ENCODE data around the gene CNTN1. TPM values are rescaled to one million over a fixed set of nuclear protein-coding genes. Genes with fewer than 3 reads are reported as not detected.

CNTN1 gene
- total and polyA plus RNA-seq, 10 of the 15 experiments (the other 5 are each of a cell fraction or from before 2014, with no cell fraction given), result 0.06 to 0.14 TPM; not detected in 8

DNA sequence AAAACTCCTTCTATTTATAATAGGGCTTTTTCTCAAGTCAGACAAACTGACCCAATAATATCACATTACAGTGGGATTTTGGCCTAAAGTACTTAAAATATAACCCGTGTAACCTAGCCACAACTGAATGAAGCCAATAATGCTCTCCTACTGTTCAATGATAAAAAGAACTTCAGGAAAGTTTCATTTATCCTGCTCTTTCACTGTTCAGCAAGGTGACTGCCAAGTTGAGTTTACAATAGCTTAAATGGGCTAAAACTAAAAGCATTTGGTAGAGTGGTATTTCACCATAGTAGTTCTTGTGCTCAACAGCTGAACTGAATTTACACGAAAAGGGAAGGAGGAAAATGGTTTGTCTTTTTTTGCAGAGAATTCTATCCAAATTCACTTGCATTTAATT, 49.8 kb downstream of the CNTN1 start:
- TF ChIP-seq E2F4 (IDR thresholded peaks at IDR 0.05; ENCODE audit: low read depth, low read length) (no peak), ZNF24 (IDR thresholded peaks at IDR 0.05) (no peak), FOXM1 (IDR thresholded peaks at IDR 0.05; ENCODE audit: low read depth, low read length) (no peak), CREB1 (IDR thresholded peaks at IDR 0.05; ENCODE audit: low read depth) (no peak), POLR2AphosphoS5 (IDR thresholded peaks at IDR 0.05; ENCODE audit: low read length) (no peak)
- RAD21 ChIA-PET (ENCODE audit: unreplicated experiment), result no interaction called here
- Histone ChIP-seq H3K4me1 (ENCODE audit: control insufficient read depth, insufficient read depth, low read length) (no peaks in the 10 kb centered on the region), H3K9me3 (replicated peaks; ENCODE audit: control insufficient read depth, insufficient read depth, low read length) (no peaks in the 10 kb centered on the region), H3K27ac (ENCODE audit: control insufficient read depth, insufficient read depth) (no peak overlapping the region), H4K20me1 (ENCODE audit: control insufficient read depth, insufficient read depth) (no peaks in the 10 kb centered on the region), H3K9ac (ENCODE audit: control insufficient read depth, insufficient read depth, low read length) (no peak overlapping the region), H3K4me2 (ENCODE audit: control insufficient read depth, insufficient read depth) (no peak overlapping the region), H3K27me3 (replicated peaks in 1 of 2; ENCODE audit: control insufficient read depth in 2 of 2, insufficient read depth in 2 of 2, low read length in 1 of 2) (no peaks in the 10 kb centered on the region), H3K79me2 (ENCODE audit: control insufficient read depth, insufficient read depth, low read length) (no peaks in the 10 kb centered on the region), H3K4me3 (no peak overlapping the region), H3K36me3 (ENCODE audit: control insufficient read depth in 2 of 2, insufficient read depth in 2 of 2, low read length in 1 of 2) (no peaks in the 10 kb centered on the region), H2AFZ (ENCODE audit: control insufficient read depth, low read depth, low read length) (no peak overlapping the region)
- POLR2A ChIA-PET, result no interaction called here
- no peak for ATAC-seq
- BruUV-seq (replicated peaks), result no TSS peak
- in situ Hi-C loops (cut with MboI) (no loop called here), intact Hi-C loops (cut with micrococcal nuclease; ENCODE audit: unreplicated experiment) (loop anchor here (1.0 kb wide), 1 partner anchor 41 kb away; no protein-coding TSS in a partner anchor)
- SMC1A ChIA-PET (ENCODE audit: uncharacterized antibody, unreplicated experiment), result no interaction called here
- 23% methylated on average over 2 of the region's 2 CpGs for WGBS (ENCODE audit: insufficient coverage, insufficient replicate concordance, low lambda C conversion rate, missing lambda C conversion rate)
- CTCF ChIA-PET, result no interaction called here
- no peak for FAIRE-seq
- no peak for DNase-seq (ENCODE audit: low read depth, low spot score)

DNA sequence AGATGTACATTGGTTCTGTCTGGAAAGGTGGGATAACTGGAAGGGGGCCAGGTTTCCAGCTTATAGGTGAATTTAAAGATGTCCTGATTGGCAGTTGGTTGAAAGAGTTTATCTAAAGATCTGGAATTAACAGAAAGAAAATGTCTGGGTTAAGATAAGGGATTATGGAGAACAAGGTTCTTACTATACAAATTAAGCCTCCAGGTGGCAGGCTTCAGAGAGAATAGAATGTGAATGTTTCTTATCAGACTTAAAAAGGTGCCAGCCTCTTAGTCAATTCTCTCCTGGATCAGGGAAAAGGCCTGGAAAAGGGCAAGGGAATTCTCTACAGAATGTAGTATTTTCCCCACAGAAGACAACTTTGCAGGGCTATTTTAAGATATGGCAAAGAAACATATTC, 53.1 kb downstream of the CNTN1 start:
- no peak overlapping the region for H3K27ac ChIP-seq (ENCODE audit: control insufficient read depth, insufficient read depth)
- no peak overlapping the region for H3K4me2 ChIP-seq (ENCODE audit: control insufficient read depth, insufficient read depth)
- ChIA-PET SMC1A (ENCODE audit: uncharacterized antibody, unreplicated experiment) (no interaction called here), CTCF (no interaction called here), RAD21 (ENCODE audit: unreplicated experiment) (no interaction called here), POLR2A (no interaction called here)
- no peaks in the 10 kb centered on the region for H3K27me3 ChIP-seq (replicated peaks in 1 of 2; ENCODE audit: control insufficient read depth in 2 of 2, insufficient read depth in 2 of 2, low read length in 1 of 2)
- H2AFZ ChIP-seq (ENCODE audit: control insufficient read depth, low read depth, low read length), result no peak overlapping the region
- TF ChIP-seq ATF3 (IDR thresholded peaks at IDR 0.05; ENCODE audit: borderline replicate concordance, extremely low read depth, low read depth, low read length) (no peak), CBX3 (IDR thresholded peaks at IDR 0.05; ENCODE audit: borderline replicate concordance, low read depth) (no peak), CBX5 (IDR thresholded peaks at IDR 0.05; ENCODE audit: low read depth) (no peak), FOXM1 (IDR thresholded peaks at IDR 0.05; ENCODE audit: low read depth, low read length) (no peak), POLR2AphosphoS5 (IDR thresholded peaks at IDR 0.05; ENCODE audit: low read length) (no peak), MTA3 (IDR thresholded peaks at IDR 0.05; ENCODE audit: borderline replicate concordance, low read length) (no peak), STAT3 (IDR thresholded peaks at IDR 0.05; ENCODE audit: low read depth, low read length) (no peak)
- TF ChIP-seq, protein P1, sequence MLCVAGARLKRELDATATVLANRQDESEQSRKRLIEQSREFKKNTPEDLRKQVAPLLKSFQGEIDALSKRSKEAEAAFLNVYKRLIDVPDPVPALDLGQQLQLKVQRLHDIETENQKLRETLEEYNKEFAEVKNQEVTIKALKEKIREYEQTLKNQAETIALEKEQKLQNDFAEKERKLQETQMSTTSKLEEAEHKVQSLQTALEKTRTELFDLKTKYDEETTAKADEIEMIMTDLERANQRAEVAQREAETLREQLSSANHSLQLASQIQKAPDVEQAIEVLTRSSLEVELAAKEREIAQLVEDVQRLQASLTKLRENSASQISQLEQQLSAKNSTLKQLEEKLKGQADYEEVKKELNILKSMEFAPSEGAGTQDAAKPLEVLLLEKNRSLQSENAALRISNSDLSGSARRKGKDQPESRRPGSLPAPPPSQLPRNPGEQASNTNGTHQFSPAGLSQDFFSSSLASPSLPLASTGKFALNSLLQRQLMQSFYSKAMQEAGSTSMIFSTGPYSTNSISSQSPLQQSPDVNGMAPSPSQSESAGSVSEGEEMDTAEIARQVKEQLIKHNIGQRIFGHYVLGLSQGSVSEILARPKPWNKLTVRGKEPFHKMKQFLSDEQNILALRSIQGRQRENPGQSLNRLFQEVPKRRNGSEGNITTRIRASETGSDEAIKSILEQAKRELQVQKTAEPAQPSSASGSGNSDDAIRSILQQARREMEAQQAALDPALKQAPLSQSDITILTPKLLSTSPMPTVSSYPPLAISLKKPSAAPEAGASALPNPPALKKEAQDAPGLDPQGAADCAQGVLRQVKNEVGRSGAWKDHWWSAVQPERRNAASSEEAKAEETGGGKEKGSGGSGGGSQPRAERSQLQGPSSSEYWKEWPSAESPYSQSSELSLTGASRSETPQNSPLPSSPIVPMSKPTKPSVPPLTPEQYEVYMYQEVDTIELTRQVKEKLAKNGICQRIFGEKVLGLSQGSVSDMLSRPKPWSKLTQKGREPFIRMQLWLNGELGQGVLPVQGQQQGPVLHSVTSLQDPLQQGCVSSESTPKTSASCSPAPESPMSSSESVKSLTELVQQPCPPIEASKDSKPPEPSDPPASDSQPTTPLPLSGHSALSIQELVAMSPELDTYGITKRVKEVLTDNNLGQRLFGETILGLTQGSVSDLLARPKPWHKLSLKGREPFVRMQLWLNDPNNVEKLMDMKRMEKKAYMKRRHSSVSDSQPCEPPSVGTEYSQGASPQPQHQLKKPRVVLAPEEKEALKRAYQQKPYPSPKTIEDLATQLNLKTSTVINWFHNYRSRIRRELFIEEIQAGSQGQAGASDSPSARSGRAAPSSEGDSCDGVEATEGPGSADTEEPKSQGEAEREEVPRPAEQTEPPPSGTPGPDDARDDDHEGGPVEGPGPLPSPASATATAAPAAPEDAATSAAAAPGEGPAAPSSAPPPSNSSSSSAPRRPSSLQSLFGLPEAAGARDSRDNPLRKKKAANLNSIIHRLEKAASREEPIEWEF (IDR thresholded peaks at IDR 0.05; ENCODE audit: insufficient replicate concordance, low read depth, low read length), result no peak
- H3K4me3 ChIP-seq, result no peak overlapping the region
- ATAC-seq (no peak), DNase-seq (ENCODE audit: low read depth, low spot score) (no peak), FAIRE-seq (no peak)
- in situ Hi-C loops (cut with MboI), result no loop called here
- BruUV-seq (replicated peaks), result no TSS peak
- no peak overlapping the region for H3K9ac ChIP-seq (ENCODE audit: control insufficient read depth, insufficient read depth, low read length)
- H3K4me1 ChIP-seq (ENCODE audit: control insufficient read depth, insufficient read depth, low read length), result no peaks in the 10 kb centered on the region
- no peaks in the 10 kb centered on the region for H3K79me2 ChIP-seq (ENCODE audit: control insufficient read depth, insufficient read depth, low read length)
- H4K20me1 ChIP-seq (ENCODE audit: control insufficient read depth, insufficient read depth), result no peaks in the 10 kb centered on the region
- no peaks in the 10 kb centered on the region for H3K36me3 ChIP-seq (ENCODE audit: control insufficient read depth in 2 of 2, insufficient read depth in 2 of 2, low read length in 1 of 2)
- intact Hi-C loops (cut with micrococcal nuclease; ENCODE audit: unreplicated experiment), result no loop called here
- H3K9me3 ChIP-seq (replicated peaks; ENCODE audit: control insufficient read depth, insufficient read depth, low read length), result no peaks in the 10 kb centered on the region
